K562 (cell line): ENCODE measurements around the gene PLA2G4A. TPM values are rescaled to one million over a fixed set of nuclear protein-coding genes. Genes with fewer than 3 reads are reported as not detected.

ENCODE experiments used
- ATAC-seq: fragments of 200-7000 bp; cut with Tn5 transposase; 3 replicates; pipeline ENCODE4 v1.9.1; 2020; ENCODE audit warnings: moderate library complexity
- BruUV-seq: library from RNA; stranded (reverse); fragments of 400-500 nt; replicated peaks from 2 replicates; lab custom pipeline; 2021; lab: Mats Ljungman, UMichigan
- CTCF ChIA-PET: fragments of 300-600 bp; formaldehyde crosslinking; extraction: SDS; loops from one replicate; lab custom pipeline; 2021; ENCODE audit warnings: low intra/inter-chr PET ratio; lab: Yijun Ruan, JAX
- POLR2A ChIA-PET: fragments of 300-600, 350-650 bp; sonication (Branson Sonifier 250); formaldehyde crosslinking; extraction: SDS; loops from one replicate; lab custom pipeline; 2021; ENCODE audit warnings: antibody characterized with exemption, inconsistent platforms; lab: Yijun Ruan, JAX
- DNase-seq, 4 experiments: peaks; one replicate each; pipeline versions ENCODE4 v3.0.0 to v3.0.0-alpha.2; 2011 to 2018; ENCODE audit warnings: low spot score in 3 of 4, mixed read lengths in 3 of 4; ENCODE audit errors: extremely low read depth in 1 of 4
- FAIRE-seq: peaks from 2 replicates; lab custom pipeline; 2011; peaks lifted over from hg19 to GRCh38; lab: Jason Lieb, UNC
- H2AFZ ChIP-seq: 2 replicates; pipeline ENCODE4 v1.6.0; 2011; ENCODE audit warnings: low read depth, low read length, control low read depth, inconsistent platforms
- H3K27ac ChIP-seq: fragments of 200-600 bp; 3 replicates; pipeline ENCODE4 v1.8.0; 2011; ENCODE audit warnings: low read depth, mild to moderate bottlenecking, control low read depth, inconsistent platforms, low read length, moderate library complexity, mixed read lengths; ENCODE audit errors: extremely low read depth
- H3K27me3 ChIP-seq, 2 experiments: fragments of 300-600 bp in 1 of 2; 2 replicates in 1 of 2; 3 replicates in 1 of 2; pipeline versions ENCODE4 v1.6.0 to v1.8.0; 2011; ENCODE audit warnings: inconsistent platforms in 2 of 2, low read length in 2 of 2, mild to moderate bottlenecking in 1 of 2, mixed read lengths in 1 of 2, moderate library complexity in 1 of 2; ENCODE audit not compliant: control insufficient read depth in 2 of 2, insufficient read depth in 2 of 2
- H3K36me3 ChIP-seq: fragments of 300-600 bp; 3 replicates; pipeline ENCODE4 v1.8.0; 2011; ENCODE audit warnings: mild to moderate bottlenecking, low read length, inconsistent platforms; ENCODE audit not compliant: control insufficient read depth, insufficient read depth
- H3K4me1 ChIP-seq, 2 experiments: fragments of 200-600 bp in 1 of 2; replicated peaks in 1 of 2; 2 replicates in 1 of 2; 3 replicates in 1 of 2; pipeline versions ENCODE4 v1.5.1 to v1.8.0; 2011; ENCODE audit warnings: inconsistent platforms in 2 of 2, low read length in 2 of 2, mild to moderate bottlenecking in 1 of 2, mixed read lengths in 1 of 2, moderate library complexity in 1 of 2; ENCODE audit not compliant: control insufficient read depth in 2 of 2, insufficient read depth in 2 of 2
- H3K4me2 ChIP-seq: 2 replicates; pipeline ENCODE4 v1.6.1; 2011; ENCODE audit warnings: low read length, control low read depth, inconsistent platforms, mixed read lengths; ENCODE audit not compliant: insufficient read depth
- H3K4me3 ChIP-seq: fragments of 200-600 bp; sonication (generic), shearing (Covaris generic); 2 replicates; pipeline ENCODE4 v1.5.1; 2016; ENCODE audit warnings: control low read depth, inconsistent platforms
- H3K79me2 ChIP-seq: fragments of 200-600 bp; 3 replicates; pipeline ENCODE4 v1.8.0; 2011; ENCODE audit warnings: low read length, inconsistent platforms; ENCODE audit not compliant: control insufficient read depth, insufficient read depth
- H3K9ac ChIP-seq, 2 experiments: 2 replicates each; pipeline versions ENCODE4 v1.6.0 to v1.6.1; 2011; ENCODE audit warnings: low read depth in 2 of 2, low read length in 2 of 2, control low read depth in 1 of 2, inconsistent platforms in 1 of 2, mild to moderate bottlenecking in 1 of 2, mixed read lengths in 1 of 2; ENCODE audit not compliant: insufficient read depth in 1 of 2
- H3K9me1 ChIP-seq: one replicate; pipeline ENCODE4 v1.6.0; 2011; ENCODE audit warnings: inconsistent platforms, mild to moderate bottlenecking, low read length, moderate library complexity; ENCODE audit not compliant: control insufficient read depth, insufficient read depth
- H3K9me3 ChIP-seq: replicated peaks from 2 replicates; pipeline ENCODE4 v1.5.1; 2011; ENCODE audit warnings: low read depth, low read length, inconsistent platforms; ENCODE audit not compliant: control insufficient read depth, insufficient read depth
- H4K20me1 ChIP-seq: replicated peaks from 2 replicates; pipeline ENCODE4 v1.6.1; 2011; ENCODE audit warnings: low read length, inconsistent platforms, mixed read lengths; ENCODE audit not compliant: control insufficient read depth, insufficient read depth
- ARNT ChIP-seq, 2 experiments: fragments of 450-650 bp; IDR thresholded peaks; 2 replicates each; pipeline ENCODE4 v1.6.1; 2016; ENCODE audit warnings: mild to moderate bottlenecking in 1 of 2
- CCNT2 ChIP-seq: IDR thresholded peaks from 2 replicates; pipeline ENCODE4 v1.6.1; 2011; ENCODE audit warnings: borderline replicate concordance, low read depth, mild to moderate bottlenecking, moderate library complexity, mixed read lengths, low read length; ENCODE audit not compliant: insufficient read length; ENCODE audit errors: extremely low read depth
- CTCF ChIP-seq, 3 experiments: IDR thresholded peaks in 2 of 3; conservative IDR thresholded peaks in 1 of 3; 2 replicates each; pipeline ENCODE4 v1.5.1; 2011 to 2012; ENCODE audit warnings: low read length in 3 of 3, mild to moderate bottlenecking in 3 of 3, control low read depth in 2 of 3, improper control_type of control experiment in 1 of 3, inconsistent platforms in 1 of 3, low read depth in 1 of 3, mixed read lengths in 1 of 3, moderate library complexity in 1 of 3; ENCODE audit not compliant: insufficient read depth in 2 of 3
- EP300 ChIP-seq: IDR thresholded peaks from 2 replicates; pipeline ENCODE4 v1.6.1; 2012; ENCODE audit warnings: low read length, improper control_type of control experiment
- FOXJ3 ChIP-seq: sonication (generic); formaldehyde crosslinking; IDR thresholded peaks from 2 replicates; pipeline ENCODE4 v1.4.0; 2020; ENCODE audit warnings: mild to moderate bottlenecking, missing genetic modification reagents
- GABPA ChIP-seq: fragments of 200-800 bp; sonication (Bioruptor generic); conservative IDR thresholded peaks from 2 replicates; pipeline ENCODE4 v1.6.1; 2016; ENCODE audit warnings: low read depth, missing genetic modification characterization, missing compliant biosample characterization
- HOXB6 ChIP-seq: fragments of 250-450 bp; sonication (Bioruptor Pico); IDR thresholded peaks from 2 replicates; pipeline ENCODE4 v1.5.1; 2022; ENCODE audit warnings: mild to moderate bottlenecking, borderline replicate concordance
- JUND ChIP-seq, 2 experiments: IDR thresholded peaks; 2 replicates in 1 of 2; 3 replicates in 1 of 2; pipeline ENCODE4 v1.6.1; 2011; ENCODE audit warnings: borderline replicate concordance in 2 of 2, low read depth in 2 of 2, low read length in 2 of 2, improper control_type of control experiment in 1 of 2, missing biosample characterization in 1 of 2, missing genetic modification characterization in 1 of 2, missing genetic modification reagents in 1 of 2
- KAT8 ChIP-seq: fragments of 450-650 bp; IDR thresholded peaks from 2 replicates; pipeline ENCODE4 v1.6.1; 2016; ENCODE audit warnings: low read depth, mild to moderate bottlenecking
- LARP7 ChIP-seq: fragments of 450-650 bp; IDR thresholded peaks from 2 replicates; pipeline ENCODE4 v1.6.1; 2016
- RFX5 ChIP-seq: IDR thresholded peaks from 2 replicates; pipeline ENCODE4 v1.6.1; 2011; ENCODE audit warnings: low read depth, mild to moderate bottlenecking, improper control_type of control experiment, low read length
- SNIP1 ChIP-seq: fragments of 450-650 bp; IDR thresholded peaks from 2 replicates; pipeline ENCODE4 v1.7.1; 2017; ENCODE audit warnings: low read depth, mild to moderate bottlenecking
- YY1 ChIP-seq, 3 experiments: IDR thresholded peaks; 2 replicates each; pipeline ENCODE4 v1.6.1; 2011; ENCODE audit warnings: low read length in 2 of 3, mild to moderate bottlenecking in 2 of 3, moderate library complexity in 2 of 3, borderline replicate concordance in 1 of 3, control low read depth in 1 of 3, low read depth in 1 of 3; ENCODE audit not compliant: insufficient read depth in 3 of 3, insufficient replicate concordance in 2 of 3, control insufficient read depth in 1 of 3, insufficient read length in 1 of 3; ENCODE audit errors: extremely low read depth in 1 of 3
- ZFP1 ChIP-seq: fragments of 450-650 bp; formaldehyde crosslinking; IDR thresholded peaks from 2 replicates; pipeline ENCODE4 v1.4.0; 2020; ENCODE audit warnings: mild to moderate bottlenecking, mixed read lengths
- ZKSCAN8 ChIP-seq: fragments of 200-800 bp; sonication (Bioruptor generic); IDR thresholded peaks from 2 replicates; pipeline ENCODE4 v1.6.1; 2016; ENCODE audit warnings: missing genetic modification characterization, missing compliant biosample characterization
- ZNF324 ChIP-seq: fragments of 250-450 bp; sonication (Bioruptor Pico); IDR thresholded peaks from 2 replicates; pipeline ENCODE4 v1.4.0; 2020; ENCODE audit warnings: mild to moderate bottlenecking
- ZNF41 ChIP-seq: fragments of 250-450 bp; sonication (Bioruptor Pico); conservative IDR thresholded peaks from 2 replicates; pipeline ENCODE4 v1.4.0; 2020; ENCODE audit warnings: mild to moderate bottlenecking
- ZNF668 ChIP-seq: fragments of 250-450 bp; sonication (Bioruptor Pico); IDR thresholded peaks from 2 replicates; pipeline ENCODE4 v1.8.0; 2022; ENCODE audit warnings: mild to moderate bottlenecking, inconsistent platforms
- WGBS: fragments of 100-300 bp; shearing (Covaris generic); methylation state at CpG from one replicate; pipeline ENCODE4 v1.1.6; 2016; ENCODE audit warnings: low coverage, mixed read lengths; ENCODE audit not compliant: insufficient coverage; ENCODE audit errors: missing lambda C conversion rate; 5-methylcytosine and 5-hydroxymethylcytosine counted together
- in situ Hi-C: fragments of 300-500 bp; cut with MboI; formaldehyde crosslinking; loops from 4 replicates; pipeline ENCODE4 v1.15.0; 2018; ENCODE audit warnings: inconsistent platforms, mixed read lengths
- intact Hi-C: fragments of 100-400 bp; cut with micrococcal nuclease; formaldehyde crosslinking; loops from 2 replicates; pipeline ENCODE4 v1.14.2; 2022
- polyA plus RNA-seq, 8 experiments: library from polyadenylated mRNA; depleted of rRNA in 4 of 8; stranded (reverse) in 5 of 8; unstranded in 3 of 8; fragments of >200 nt; fragmentation: Nextera tagmentation in 2 of 8; fragmentation: Illumina TruSeq in 1 of 8; extraction: Ambion mirVana in 2 of 8; extraction: Trizol in 1 of 8; gene quantifications; 2 replicates each; pipeline versions ENCODE4 v1.2.1 to v1.2.3, GENCODE V29; 2011 to 2014; ENCODE audit warnings: inconsistent platforms in 1 of 8, missing spikeins in 1 of 8
- total RNA-seq, 7 experiments: library from RNA; depleted of rRNA in 6 of 7; stranded (reverse); fragments of >200 nt in 6 of 7; fragmentation: Illumina TruSeq in 2 of 7; extraction: Trizol in 2 of 7; gene quantifications; 2 replicates each; pipeline versions ENCODE4 v1.2.1 to v1.2.3, GENCODE V29; 2011 to 2021; ENCODE audit warnings: low replicate concordance in 1 of 7
- TF ChIP-seq, protein P1 (sequence below), 2 experiments: fragments of 150-350 bp in 1 of 2; IDR thresholded peaks; 2 replicates each; pipeline ENCODE4 v1.6.1; 2012 to 2016; ENCODE audit warnings: low read depth in 2 of 2, low read length in 2 of 2, mild to moderate bottlenecking in 1 of 2, moderate library complexity in 1 of 2

Gene PLA2G4A
- total and polyA plus RNA-seq, 9 of the 15 experiments (the other 6 are each of a cell fraction or from before 2014, with no cell fraction given) = 0.04 to 0.71 (median 0.22) TPM; not detected in 4

- in situ Hi-C loops (no loop called here), intact Hi-C loops (no loop called here)
- FAIRE-seq (no peak), ATAC-seq (no peak), DNase-seq (no peak)
- Histone ChIP-seq H3K27me3 (no peaks in the 10 kb centered on the region), H3K27ac (no peak overlapping the region), H2AFZ (no peak overlapping the region), H3K9me3 (no peaks in the 10 kb centered on the region), H3K4me3 (no peak overlapping the region), H4K20me1 (no peaks in the 10 kb centered on the region), H3K9me1 (no peaks in the 10 kb centered on the region), H3K4me2 (no peak overlapping the region), H3K4me1 (no peaks in the 10 kb centered on the region), H3K36me3 (no peaks in the 10 kb centered on the region), H3K9ac (no peak overlapping the region), H3K79me2 (no peaks in the 10 kb centered on the region)
- BruUV-seq = no TSS peak
- TF ChIP-seq RFX5 = no peak
- TF ChIP-seq, protein P1, sequence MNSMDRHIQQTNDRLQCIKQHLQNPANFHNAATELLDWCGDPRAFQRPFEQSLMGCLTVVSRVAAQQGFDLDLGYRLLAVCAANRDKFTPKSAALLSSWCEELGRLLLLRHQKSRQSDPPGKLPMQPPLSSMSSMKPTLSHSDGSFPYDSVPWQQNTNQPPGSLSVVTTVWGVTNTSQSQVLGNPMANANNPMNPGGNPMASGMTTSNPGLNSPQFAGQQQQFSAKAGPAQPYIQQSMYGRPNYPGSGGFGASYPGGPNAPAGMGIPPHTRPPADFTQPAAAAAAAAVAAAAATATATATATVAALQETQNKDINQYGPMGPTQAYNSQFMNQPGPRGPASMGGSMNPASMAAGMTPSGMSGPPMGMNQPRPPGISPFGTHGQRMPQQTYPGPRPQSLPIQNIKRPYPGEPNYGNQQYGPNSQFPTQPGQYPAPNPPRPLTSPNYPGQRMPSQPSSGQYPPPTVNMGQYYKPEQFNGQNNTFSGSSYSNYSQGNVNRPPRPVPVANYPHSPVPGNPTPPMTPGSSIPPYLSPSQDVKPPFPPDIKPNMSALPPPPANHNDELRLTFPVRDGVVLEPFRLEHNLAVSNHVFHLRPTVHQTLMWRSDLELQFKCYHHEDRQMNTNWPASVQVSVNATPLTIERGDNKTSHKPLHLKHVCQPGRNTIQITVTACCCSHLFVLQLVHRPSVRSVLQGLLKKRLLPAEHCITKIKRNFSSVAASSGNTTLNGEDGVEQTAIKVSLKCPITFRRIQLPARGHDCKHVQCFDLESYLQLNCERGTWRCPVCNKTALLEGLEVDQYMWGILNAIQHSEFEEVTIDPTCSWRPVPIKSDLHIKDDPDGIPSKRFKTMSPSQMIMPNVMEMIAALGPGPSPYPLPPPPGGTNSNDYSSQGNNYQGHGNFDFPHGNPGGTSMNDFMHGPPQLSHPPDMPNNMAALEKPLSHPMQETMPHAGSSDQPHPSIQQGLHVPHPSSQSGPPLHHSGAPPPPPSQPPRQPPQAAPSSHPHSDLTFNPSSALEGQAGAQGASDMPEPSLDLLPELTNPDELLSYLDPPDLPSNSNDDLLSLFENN (IDR thresholded peaks at IDR 0.05; ENCODE audit: low read depth in 2 of 2, low read length in 2 of 2) = no peak
- TF ChIP-seq GABPA (tag) = no peak
- TF ChIP-seq CTCF (IDR thresholded peaks at IDR 0.05 in 2 of 3, conservative IDR thresholded peaks at IDR 0.05 in 1 of 3; ENCODE audit: insufficient read depth in 2 of 3, low read depth in 1 of 3, low read length in 3 of 3) = no peak
- TF ChIP-seq ARNT (IDR thresholded peaks at IDR 0.05) = no peak
- TF ChIP-seq ZNF668 (CRISPR knock-in tag) = no peak
- no peak for TF ChIP-seq HOXB6 (CRISPR knock-in tag)
- no peak for TF ChIP-seq LARP7
- TF ChIP-seq ZNF324 (CRISPR knock-in tag) = no peak
- no peak for TF ChIP-seq SNIP1
- no peak for TF ChIP-seq CCNT2
- TF ChIP-seq EP300 = no peak
- TF ChIP-seq ZKSCAN8 (CRISPR knock-in tag) = no peak
- TF ChIP-seq KAT8 = no peak
- TF ChIP-seq FOXJ3 (CRISPR knock-in tag) = no peak
- no peak for TF ChIP-seq YY1 (IDR thresholded peaks at IDR 0.05; ENCODE audit: borderline replicate concordance in 1 of 3, control insufficient read depth in 1 of 3, extremely low read depth in 1 of 3, insufficient read depth in 3 of 3, insufficient read length in 1 of 3, insufficient replicate concordance in 2 of 3, low read depth in 1 of 3, low read length in 2 of 3)
- TF ChIP-seq ZNF41 (CRISPR knock-in tag) = no peak
- no peak for TF ChIP-seq ZFP1 (CRISPR knock-in tag)
- TF ChIP-seq JUND (IDR thresholded peaks at IDR 0.05; ENCODE audit: borderline replicate concordance, low read depth, low read length) = no peak
- TF ChIP-seq JUND (tag; IDR thresholded peaks at IDR 0.05; ENCODE audit: borderline replicate concordance, low read depth, low read length) = no peak
- ChIA-PET CTCF (no interaction called here), POLR2A (no interaction called here)
- WGBS = 3% methylated on average over 4 of the region's 4 CpGs
These were observed 99.1 kb downstream of the PLA2G4A start for GRCh38 chr1:186927884-186928283.
